Parathyroid adenoma (tissue), 2 donors: ENCODE results near the gene PCDHB14.

Source experiments
- H2AFZ ChIP-seq: fragments of 300-600 bp; sonication (generic); one replicate; pipeline ENCODE4 v1.7.0; 2017; ENCODE audit warnings: antibody characterized with exemption, mild to moderate bottlenecking
- H3K27ac ChIP-seq: fragments of 300-600 bp; sonication (generic); one replicate; pipeline ENCODE4 v1.7.0; 2017
- H3K27me3 ChIP-seq: fragments of 300-600 bp; sonication (generic); one replicate; pipeline ENCODE4 v1.7.0; 2017; ENCODE audit warnings: low read length; ENCODE audit not compliant: control insufficient read depth, insufficient read depth
- H3K36me3 ChIP-seq: fragments of 300-600 bp; sonication (generic); one replicate; pipeline ENCODE4 v1.7.0; 2017; ENCODE audit warnings: low read length; ENCODE audit not compliant: control insufficient read depth, insufficient read depth
- H3K4me1 ChIP-seq: fragments of 300-600 bp; sonication (generic); one replicate; pipeline ENCODE4 v1.7.0; 2017; ENCODE audit warnings: control low read depth
- H3K4me2 ChIP-seq: fragments of 300-600 bp; sonication (generic); one replicate; pipeline ENCODE4 v1.7.0; 2017; ENCODE audit warnings: low read length
- H3K4me3 ChIP-seq: fragments of 300-600 bp; sonication (generic); one replicate; pipeline ENCODE4 v1.7.0; 2017; ENCODE audit warnings: low read depth, low read length
- H3K79me2 ChIP-seq: fragments of 300-600 bp; sonication (generic); one replicate; pipeline ENCODE4 v1.7.0; 2017; ENCODE audit warnings: control low read depth
- H3K9ac ChIP-seq: fragments of 300-600 bp; sonication (generic); one replicate; pipeline ENCODE4 v1.7.0; 2017; ENCODE audit warnings: mild to moderate bottlenecking
- H3K9me3 ChIP-seq: fragments of 300-600 bp; sonication (generic); one replicate; pipeline ENCODE4 v1.7.0; 2017; ENCODE audit warnings: low read length; ENCODE audit not compliant: control insufficient read depth
- TF ChIP-seq, protein P1 (sequence below): fragments of 300-600 bp; sonication (generic); IDR thresholded peaks from one replicate; pipeline ENCODE4 v1.7.0; 2017; ENCODE audit warnings: antibody characterized with exemption, mild to moderate bottlenecking
- donor health status: primary hyperparathyroidism.

Gene PCDHB14

DNA sequence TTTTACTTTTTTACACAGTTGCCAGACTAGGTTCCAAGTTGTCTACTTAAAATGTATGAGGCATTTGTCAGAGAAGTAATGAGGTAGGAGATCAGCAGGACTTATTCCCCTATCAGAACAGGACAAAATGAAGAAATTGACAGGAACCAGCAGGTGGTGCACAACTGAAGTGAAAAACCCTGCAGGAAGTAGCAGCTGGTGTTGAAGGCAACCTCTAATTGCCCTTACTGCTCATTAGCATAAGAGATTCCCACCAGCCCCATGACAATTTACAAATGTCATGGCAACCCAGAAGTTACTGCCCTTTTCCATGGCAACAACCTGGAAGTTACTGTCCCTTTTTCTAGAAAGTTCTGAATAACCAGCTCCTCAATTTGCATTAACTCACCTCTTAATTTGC is 27.4 kb downstream of the PCDHB14 start:
- Histone ChIP-seq H3K36me3 (no peaks in the 10 kb centered on the region), H3K9ac (no peak overlapping the region), H2AFZ (no peak overlapping the region), H3K27me3 (no peaks in the 10 kb centered on the region), H3K27ac (no peak overlapping the region), H3K4me3 (no peak overlapping the region), H3K79me2 (no peaks in the 10 kb centered on the region), H3K9me3 (peaks cover 15% of the 10 kb centered on the region), H3K4me1 (no peaks in the 10 kb centered on the region), H3K4me2 (no peak overlapping the region)
- TF ChIP-seq, protein P1, sequence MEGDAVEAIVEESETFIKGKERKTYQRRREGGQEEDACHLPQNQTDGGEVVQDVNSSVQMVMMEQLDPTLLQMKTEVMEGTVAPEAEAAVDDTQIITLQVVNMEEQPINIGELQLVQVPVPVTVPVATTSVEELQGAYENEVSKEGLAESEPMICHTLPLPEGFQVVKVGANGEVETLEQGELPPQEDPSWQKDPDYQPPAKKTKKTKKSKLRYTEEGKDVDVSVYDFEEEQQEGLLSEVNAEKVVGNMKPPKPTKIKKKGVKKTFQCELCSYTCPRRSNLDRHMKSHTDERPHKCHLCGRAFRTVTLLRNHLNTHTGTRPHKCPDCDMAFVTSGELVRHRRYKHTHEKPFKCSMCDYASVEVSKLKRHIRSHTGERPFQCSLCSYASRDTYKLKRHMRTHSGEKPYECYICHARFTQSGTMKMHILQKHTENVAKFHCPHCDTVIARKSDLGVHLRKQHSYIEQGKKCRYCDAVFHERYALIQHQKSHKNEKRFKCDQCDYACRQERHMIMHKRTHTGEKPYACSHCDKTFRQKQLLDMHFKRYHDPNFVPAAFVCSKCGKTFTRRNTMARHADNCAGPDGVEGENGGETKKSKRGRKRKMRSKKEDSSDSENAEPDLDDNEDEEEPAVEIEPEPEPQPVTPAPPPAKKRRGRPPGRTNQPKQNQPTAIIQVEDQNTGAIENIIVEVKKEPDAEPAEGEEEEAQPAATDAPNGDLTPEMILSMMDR: no peak

DNA sequence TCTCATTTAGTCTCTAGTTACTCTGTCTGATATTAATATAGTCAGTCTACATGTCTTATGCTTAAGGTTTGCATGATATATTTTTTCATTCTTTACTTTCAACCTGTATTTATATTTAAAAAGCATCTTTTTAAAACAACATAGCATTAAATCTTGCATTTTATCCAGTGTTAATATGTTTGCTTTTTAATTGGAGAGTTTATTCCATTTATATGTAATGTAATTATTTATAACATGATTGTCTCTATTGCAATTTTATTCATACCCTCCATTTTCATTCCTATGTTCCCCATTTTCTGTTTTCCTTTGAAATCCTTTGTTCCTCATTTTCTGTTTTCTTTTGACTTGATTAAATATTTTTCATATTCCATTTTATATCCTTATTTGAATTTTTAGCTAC is 35.3 kb downstream of the PCDHB14 start:
- peaks cover 13% of the 10 kb centered on the region for H3K9me3 ChIP-seq
- H3K4me1 ChIP-seq: no peaks in the 10 kb centered on the region
- no peak overlapping the region for H3K4me3 ChIP-seq
- no peaks in the 10 kb centered on the region for H3K27me3 ChIP-seq
- no peaks in the 10 kb centered on the region for H3K79me2 ChIP-seq
- H3K27ac ChIP-seq: no peak overlapping the region
- H2AFZ ChIP-seq: no peak overlapping the region
- H3K36me3 ChIP-seq: no peaks in the 10 kb centered on the region
- TF ChIP-seq, protein P1: no peak
- no peak overlapping the region for H3K9ac ChIP-seq
- H3K4me2 ChIP-seq: no peak overlapping the region

DNA sequence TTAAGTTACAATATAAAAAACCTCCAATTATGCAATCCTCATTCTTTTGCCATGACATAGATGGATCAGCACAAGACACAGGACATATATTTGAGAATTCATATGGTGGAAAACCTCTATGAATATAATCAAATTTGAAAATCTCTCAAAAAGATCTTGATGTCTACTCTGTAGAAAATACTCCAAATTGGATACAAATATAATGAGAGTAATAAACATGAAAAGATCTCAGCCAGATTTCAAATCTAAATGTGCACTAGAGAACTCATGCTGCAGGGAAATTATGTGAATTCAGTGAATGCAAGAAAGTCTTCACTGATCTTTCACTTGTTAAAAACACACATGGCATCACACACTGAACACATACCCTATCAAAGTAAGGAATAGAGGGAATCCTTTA is 35.8 kb downstream of the PCDHB14 start:
- no peak overlapping the region for H3K4me3 ChIP-seq
- TF ChIP-seq, protein P1: no peak
- no peak overlapping the region for H3K4me2 ChIP-seq
- H2AFZ ChIP-seq: no peak overlapping the region
- H3K9ac ChIP-seq: no peak overlapping the region
- H3K79me2 ChIP-seq: no peaks in the 10 kb centered on the region
- no peaks in the 10 kb centered on the region for H3K27me3 ChIP-seq
- H3K4me1 ChIP-seq: no peaks in the 10 kb centered on the region
- H3K9me3 ChIP-seq: peaks cover 15% of the 10 kb centered on the region
- H3K27ac ChIP-seq: no peak overlapping the region
- no peaks in the 10 kb centered on the region for H3K36me3 ChIP-seq

DNA sequence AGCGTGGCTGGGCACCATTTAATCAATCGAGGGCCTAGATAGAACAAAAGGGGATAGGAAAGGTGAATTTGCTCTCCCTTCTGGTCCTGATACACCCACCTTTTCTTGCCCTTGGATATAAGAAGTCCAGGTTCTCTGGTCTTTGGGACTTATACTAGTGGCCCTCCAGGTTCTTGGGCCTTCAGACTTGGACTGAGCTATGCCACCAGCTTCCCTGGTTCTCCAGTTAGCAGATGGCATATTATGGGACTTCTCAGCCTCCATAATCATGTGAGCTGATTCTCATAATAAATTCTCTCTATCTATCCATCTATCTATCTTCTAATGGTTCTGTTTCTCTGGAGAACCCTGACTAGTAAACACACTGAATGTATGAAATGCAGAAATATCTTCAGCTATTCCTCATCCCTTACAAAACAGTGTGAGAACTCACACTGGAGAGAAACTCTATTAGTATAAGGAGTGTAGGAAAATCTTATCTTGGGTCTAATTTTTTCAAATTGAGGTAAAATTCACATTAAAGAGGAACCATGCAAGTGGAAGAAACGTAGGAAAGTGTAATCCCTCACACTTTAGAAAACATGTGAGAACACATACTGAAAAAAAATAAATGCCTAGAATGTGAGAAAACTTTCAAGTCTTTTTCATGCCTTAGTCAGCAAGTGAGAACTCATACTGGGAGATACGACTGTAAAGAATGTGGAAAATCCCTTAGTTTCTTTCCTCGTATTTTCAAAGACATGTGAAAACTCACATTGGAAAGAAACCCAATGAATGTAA is 37.5 kb downstream of the PCDHB14 start:
- TF ChIP-seq, protein P1: no peak
- Histone ChIP-seq H3K27ac (no peak overlapping the region), H3K4me2 (no peak overlapping the region), H3K27me3 (no peaks in the 10 kb centered on the region), H3K36me3 (peaks cover 3% of the 10 kb centered on the region), H2AFZ (no peak overlapping the region), H3K9me3 (peaks cover 14% of the 10 kb centered on the region), H3K4me1 (no peaks in the 10 kb centered on the region), H3K9ac (no peak overlapping the region), H3K4me3 (no peak overlapping the region), H3K79me2 (no peaks in the 10 kb centered on the region)

DNA sequence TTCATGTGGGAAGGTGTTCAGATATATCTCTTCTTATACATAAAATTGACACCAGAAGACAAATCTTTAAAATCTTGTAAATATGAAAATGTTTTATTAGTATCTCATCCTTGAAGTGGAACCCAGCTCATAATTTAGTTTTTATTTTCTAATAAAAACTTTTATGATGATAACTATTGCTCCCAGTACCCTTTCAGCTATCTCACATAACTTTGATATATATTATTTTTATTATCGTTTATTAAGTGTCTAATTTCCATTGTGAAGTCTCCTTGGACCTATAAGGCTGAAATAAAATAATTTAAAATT is 38.0 kb downstream of the PCDHB14 start:
- Histone ChIP-seq H2AFZ (no peak overlapping the region), H3K4me1 (no peaks in the 10 kb centered on the region), H3K79me2 (no peaks in the 10 kb centered on the region), H3K27ac (no peak overlapping the region), H3K4me3 (no peak overlapping the region), H3K4me2 (no peak overlapping the region), H3K27me3 (no peaks in the 10 kb centered on the region), H3K9me3 (peaks cover 14% of the 10 kb centered on the region), H3K36me3 (peaks cover 3% of the 10 kb centered on the region), H3K9ac (no peak overlapping the region)
- TF ChIP-seq, protein P1: no peak
